ENCODE measurements around the gene AMBP. TPM values are rescaled to one million over a fixed set of nuclear protein-coding genes. Genes with fewer than 3 reads are reported as not detected.
"Not testable (repeated sequence)": the region's sequence is repeated elsewhere in the genome, so short reads cannot be mapped to it uniquely, and the experiment has no call there.

The AMBP gene
- total RNA-seq, 1 donor from 2014 or later: not detected

- Mint-ChIP-seq H3K27me3 (ENCODE audit: insufficient read depth, low read depth) (no peaks in the 10 kb centered on the region), H3K9me3 (peaks cover 2% of the 10 kb centered on the region), H3K4me3 (no peak overlapping the region), H3K27ac (no peak overlapping the region), H3K4me1 (peaks cover 3% of the 10 kb centered on the region), H3K36me3 (peaks cover 63% of the 10 kb centered on the region)
- H2AFZ ChIP-seq (replicated peaks): no peak overlapping the region
- no peaks in the 10 kb centered on the region for H3K4me1 ChIP-seq
- H3K27ac ChIP-seq: no peak overlapping the region
- no peaks in the 10 kb centered on the region for H3K9me3 ChIP-seq (ENCODE audit: low read depth)
- H3K79me2 ChIP-seq (ENCODE audit: low read depth): no peaks in the 10 kb centered on the region
- no peaks in the 10 kb centered on the region for H3F3A ChIP-seq (ENCODE audit: low read depth)
- H4K20me1 ChIP-seq (ENCODE audit: low read depth): peaks cover 3% of the 10 kb centered on the region
- H3K27me3 ChIP-seq: no peaks in the 10 kb centered on the region
- H3K4me3 ChIP-seq: no peak overlapping the region
- no peak for TF ChIP-seq EZH2 (IDR thresholded peaks at IDR 0.05)
- no peak for TF ChIP-seq CTCF (IDR thresholded peaks at IDR 0.05)
- TF ChIP-seq EZH2phosphoT487 (IDR thresholded peaks at IDR 0.05): no peak
- no peak for DNase-seq (ENCODE audit: low spot score)
- no peak overlapping the region for H3K4me2 ChIP-seq
- H3K9ac ChIP-seq: no peak overlapping the region
- no peaks in the 10 kb centered on the region for H3K36me3 ChIP-seq
Measured at GRCh38 chr9:114046237-114046755, 31.8 kb downstream of the AMBP start.

GRCh38 chr9:114043660-114044059 lies 34.4 kb downstream of the AMBP start:
- not testable (repeated sequence) for H3F3A ChIP-seq (ENCODE audit: low read depth); DNase-seq (ENCODE audit: low spot score); H3K9me3 Mint-ChIP-seq; H3K27ac Mint-ChIP-seq; H2AFZ ChIP-seq (replicated peaks); H3K79me2 ChIP-seq (ENCODE audit: low read depth); H3K9ac ChIP-seq; H3K9me3 ChIP-seq (ENCODE audit: low read depth); H3K4me1 ChIP-seq; H3K36me3 ChIP-seq; H3K27me3 Mint-ChIP-seq (ENCODE audit: insufficient read depth, low read depth); H3K4me1 Mint-ChIP-seq; H3K27ac ChIP-seq; H3K4me3 Mint-ChIP-seq; H3K4me3 ChIP-seq; H3K4me2 ChIP-seq; H3K27me3 ChIP-seq
- H4K20me1 ChIP-seq (ENCODE audit: low read depth): peaks cover 15% of the 10 kb centered on the region
- peaks cover 50% of the 10 kb centered on the region for H3K36me3 Mint-ChIP-seq

- DNase-seq (ENCODE audit: low spot score): no peak
- H3K4me3 Mint-ChIP-seq: no peak overlapping the region
Measured at GRCh38 chr9:114039484-114039883, 38.6 kb downstream of the AMBP start.

More at GRCh38 chr9:114039484-114039883, 38.6 kb downstream of the AMBP start:
- no peak overlapping the region for H3K4me2 ChIP-seq
- peaks cover 15% of the 10 kb centered on the region for H3K4me1 ChIP-seq
- no peak overlapping the region for H3K9ac ChIP-seq
- no peaks in the 10 kb centered on the region for H3K27me3 ChIP-seq
- Mint-ChIP-seq H3K27ac (no peak overlapping the region), H3K27me3 (ENCODE audit: insufficient read depth, low read depth) (no peaks in the 10 kb centered on the region), H3K4me1 (peaks cover 17% of the 10 kb centered on the region), H3K9me3 (no peaks in the 10 kb centered on the region), H3K36me3 (peaks cover 42% of the 10 kb centered on the region)
- H3K79me2 ChIP-seq (ENCODE audit: low read depth): no peaks in the 10 kb centered on the region
- no peaks in the 10 kb centered on the region for H3K9me3 ChIP-seq (ENCODE audit: low read depth)
- no peaks in the 10 kb centered on the region for H3K36me3 ChIP-seq
- peaks cover 26% of the 10 kb centered on the region for H3F3A ChIP-seq (ENCODE audit: low read depth)
- H3K4me3 ChIP-seq: no peak overlapping the region
- H3K27ac ChIP-seq: no peak overlapping the region
- peaks cover 32% of the 10 kb centered on the region for H4K20me1 ChIP-seq (ENCODE audit: low read depth)
- TF ChIP-seq CTCF (IDR thresholded peaks at IDR 0.05) (no peak), EZH2phosphoT487 (IDR thresholded peaks at IDR 0.05) (no peak), EZH2 (IDR thresholded peaks at IDR 0.05) (no peak)
- no peak overlapping the region for H2AFZ ChIP-seq (replicated peaks)

All from neural progenitor cell (in vitro differentiated cells).